AG04450 (cell line): ENCODE data around the gene ATP5F1B. TPM values are rescaled to one million over a fixed set of nuclear protein-coding genes. Genes with fewer than 3 reads are reported as not detected.

Experiments
- CTCF ChIA-PET: fragments of 300-600, 350-600 bp; formaldehyde crosslinking; extraction: SDS; loops from one replicate; lab custom pipeline; 2022; ENCODE audit warnings: antibody characterized with exemption, inconsistent platforms; lab: Charles Lee
- POLR2A ChIA-PET: fragments of 350-600 bp; formaldehyde crosslinking; extraction: SDS; loops from one replicate; lab custom pipeline; 2021; ENCODE audit warnings: antibody characterized with exemption, inconsistent platforms; lab: Yijun Ruan, JAX
- DNase-seq: peaks from one replicate; pipeline ENCODE4 v3.0.0-alpha.2; 2011; ENCODE audit warnings: low read depth, low spot score
- H3K27ac ChIP-seq: one replicate; pipeline ENCODE4 v1.5.1; 2012; ENCODE audit warnings: low read depth, low read length, control low read depth
- H3K27me3 ChIP-seq: one replicate; pipeline ENCODE4 v1.6.0; 2012; ENCODE audit warnings: low read length; ENCODE audit not compliant: control insufficient read depth, insufficient read depth
- H3K4me3 ChIP-seq: 2 replicates; pipeline ENCODE4 v1.5.1; 2011; ENCODE audit warnings: mild to moderate bottlenecking, low read depth, low read length, control low read depth
- H3K9me3 ChIP-seq: 2 replicates; pipeline ENCODE4 v1.5.1; 2012; ENCODE audit warnings: low read length; ENCODE audit not compliant: control insufficient read depth, insufficient read depth
- polyA plus RNA-seq: library from polyadenylated mRNA; depleted of rRNA; stranded (reverse); fragments of >200 nt; gene quantifications from 2 replicates; pipeline ENCODE4 v1.2.3, GENCODE V29; 2011
- TF ChIP-seq, protein P1 (sequence below): IDR thresholded peaks from 2 replicates; pipeline ENCODE4 v1.5.1; 2011; ENCODE audit warnings: low read depth, low read length, control low read depth, inconsistent platforms

The ATP5F1B gene
- polyA plus RNA-seq, 1 experiment, result 975 TPM

GRCh38 chr12:56626701-56627100 is 19.1 kb downstream of the ATP5F1B start:
- POLR2A ChIA-PET, result interaction anchor here (0.5 kb wide), 1 partner anchor 83 kb away, joined by 6 read pairs; no protein-coding TSS in a partner anchor

GRCh38 chr12:56622535-56622934 is 23.2 kb downstream of the ATP5F1B start:
- H3K4me3 ChIP-seq, result no peak overlapping the region
- ChIA-PET POLR2A (no interaction called here), CTCF (interaction anchor here (0.6 to 4.9 kb wide), 5 partner anchors 13 to 698 kb away, joined by 3 to 33 read pairs (median 3); no protein-coding TSS in a partner anchor)
- TF ChIP-seq, protein P1, sequence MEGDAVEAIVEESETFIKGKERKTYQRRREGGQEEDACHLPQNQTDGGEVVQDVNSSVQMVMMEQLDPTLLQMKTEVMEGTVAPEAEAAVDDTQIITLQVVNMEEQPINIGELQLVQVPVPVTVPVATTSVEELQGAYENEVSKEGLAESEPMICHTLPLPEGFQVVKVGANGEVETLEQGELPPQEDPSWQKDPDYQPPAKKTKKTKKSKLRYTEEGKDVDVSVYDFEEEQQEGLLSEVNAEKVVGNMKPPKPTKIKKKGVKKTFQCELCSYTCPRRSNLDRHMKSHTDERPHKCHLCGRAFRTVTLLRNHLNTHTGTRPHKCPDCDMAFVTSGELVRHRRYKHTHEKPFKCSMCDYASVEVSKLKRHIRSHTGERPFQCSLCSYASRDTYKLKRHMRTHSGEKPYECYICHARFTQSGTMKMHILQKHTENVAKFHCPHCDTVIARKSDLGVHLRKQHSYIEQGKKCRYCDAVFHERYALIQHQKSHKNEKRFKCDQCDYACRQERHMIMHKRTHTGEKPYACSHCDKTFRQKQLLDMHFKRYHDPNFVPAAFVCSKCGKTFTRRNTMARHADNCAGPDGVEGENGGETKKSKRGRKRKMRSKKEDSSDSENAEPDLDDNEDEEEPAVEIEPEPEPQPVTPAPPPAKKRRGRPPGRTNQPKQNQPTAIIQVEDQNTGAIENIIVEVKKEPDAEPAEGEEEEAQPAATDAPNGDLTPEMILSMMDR, result no peak
- DNase-seq, result no peak
- no peaks in the 10 kb centered on the region for H3K9me3 ChIP-seq
- no peaks in the 10 kb centered on the region for H3K27me3 ChIP-seq
- H3K27ac ChIP-seq, result no peak overlapping the region

More at GRCh38 chr12:56626701-56627100, 19.1 kb downstream of the ATP5F1B start:
- CTCF ChIA-PET, result interaction anchor here (0.7 to 3.2 kb wide), 3 partner anchors 9 to 521 kb away, joined by 4 to 46 read pairs (median 5); no protein-coding TSS in a partner anchor
- DNase-seq, result no peak
- TF ChIP-seq, protein P1, result no peak
- Histone ChIP-seq H3K27ac (no peak overlapping the region), H3K4me3 (no peak overlapping the region), H3K27me3 (no peaks in the 10 kb centered on the region), H3K9me3 (peaks cover 4% of the 10 kb centered on the region; the same call in 1 of the 2 replicates)

- Histone ChIP-seq H3K9me3 (no peaks in the 10 kb centered on the region), H3K27me3 (no peaks in the 10 kb centered on the region), H3K27ac (no peak overlapping the region), H3K4me3 (no peak overlapping the region)
- ChIA-PET CTCF (interaction anchor here (1.2 kb wide), 1 partner anchor 20 kb away, joined by 3 read pairs; no protein-coding TSS in a partner anchor), POLR2A (no interaction called here)
- DNase-seq, result no peak
- TF ChIP-seq, protein P1, result no peak
Measured at GRCh38 chr12:56616925-56617324, 28.9 kb downstream of the ATP5F1B start.

DNA sequence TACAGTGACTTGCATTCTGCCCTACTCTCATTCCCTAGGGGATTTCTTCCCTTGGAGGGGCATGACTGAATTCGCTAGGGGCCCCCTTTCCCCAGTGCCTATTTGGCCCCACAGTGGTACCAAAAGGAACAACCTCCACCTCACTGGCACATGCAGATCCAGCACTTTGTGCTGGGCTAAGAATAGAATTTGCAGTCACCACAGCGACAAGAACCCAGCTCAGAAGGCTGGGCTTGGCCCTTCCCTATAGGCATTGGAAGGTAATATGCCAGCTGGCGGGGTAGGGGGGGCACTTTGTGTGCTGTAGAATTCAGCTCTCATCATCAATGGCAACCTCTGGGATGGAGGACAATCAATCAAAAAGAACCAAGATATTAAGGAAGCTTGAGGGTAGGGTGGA is 29.5 kb downstream of the ATP5F1B start:
- POLR2A ChIA-PET, result no interaction called here
- no peak for DNase-seq
- H3K9me3 ChIP-seq, result no peaks in the 10 kb centered on the region
- CTCF ChIA-PET, result interaction anchor here (1.2 kb wide), 1 partner anchor 20 kb away, joined by 3 read pairs; no protein-coding TSS in a partner anchor
- H3K27ac ChIP-seq, result no peak overlapping the region
- TF ChIP-seq, protein P1, result no peak
- no peaks in the 10 kb centered on the region for H3K27me3 ChIP-seq
- no peak overlapping the region for H3K4me3 ChIP-seq

DNA sequence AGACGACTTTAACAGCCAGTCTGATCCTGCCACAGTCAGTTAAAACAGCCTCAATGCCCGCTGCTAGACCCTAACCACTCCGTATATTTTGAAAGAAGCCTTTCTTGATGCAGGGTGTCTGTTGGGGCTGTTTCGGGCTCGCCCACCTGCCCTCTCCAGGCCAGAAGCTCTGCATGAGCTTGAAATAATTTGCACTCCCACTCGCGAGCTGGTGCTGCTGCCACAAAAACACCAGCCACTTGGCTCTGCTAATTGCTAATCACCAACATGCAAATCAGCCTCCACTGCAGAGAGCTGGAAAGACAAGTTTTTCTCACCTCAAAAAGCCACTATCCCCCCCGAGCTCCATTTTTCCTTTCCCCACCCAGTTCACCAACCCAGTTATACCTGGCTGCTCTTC is 31.2 kb downstream of the ATP5F1B start:
- no peak overlapping the region for H3K27ac ChIP-seq
- no peaks in the 10 kb centered on the region for H3K27me3 ChIP-seq
- POLR2A ChIA-PET, result no interaction called here
- H3K9me3 ChIP-seq, result no peaks in the 10 kb centered on the region
- TF ChIP-seq, protein P1, result no peak
- no peak for DNase-seq
- H3K4me3 ChIP-seq, result no peak overlapping the region
- CTCF ChIA-PET, result interaction anchor here (1.7 kb wide), 1 partner anchor 22 kb away, joined by 7 read pairs; no protein-coding TSS in a partner anchor
